Activated CD4-positive, alpha-beta T cell treated with anti-CD3 and anti-CD28 coated beads for 1 hour (primary cell): Measurements from ENCODE around the gene AADACL4.

Experiments
- DNase-seq: peaks from one replicate; pipeline ENCODE4 v3.0.0-alpha.2; 2020

AADACL4 gene

DNA sequence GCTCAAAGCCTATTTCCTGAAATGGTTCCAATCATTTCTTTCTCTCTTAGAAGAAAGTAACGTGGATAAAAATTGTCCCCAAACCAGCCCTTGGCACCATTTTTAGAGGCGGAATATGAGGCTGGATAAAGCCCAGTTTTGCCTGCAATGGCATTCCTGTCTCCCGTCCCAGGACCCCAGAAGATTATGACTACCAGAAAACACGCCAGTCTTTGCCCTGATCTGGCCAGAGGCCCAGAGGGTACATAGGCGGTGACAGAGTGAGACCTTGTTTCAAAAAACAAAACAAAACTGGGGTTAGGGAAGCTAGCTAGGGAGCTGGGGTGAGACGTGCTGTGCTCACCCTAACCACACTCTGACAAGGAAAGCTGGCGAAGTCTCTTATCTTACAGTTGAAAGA, at the start of gene AADACL4:
TSS of gene AADACL4 (plus strand) at position 301 of the 400 bp plus-strand sequence. CDS start 462 bp downstream, outside the sequence.
- DNase-seq = no peak

DNA sequence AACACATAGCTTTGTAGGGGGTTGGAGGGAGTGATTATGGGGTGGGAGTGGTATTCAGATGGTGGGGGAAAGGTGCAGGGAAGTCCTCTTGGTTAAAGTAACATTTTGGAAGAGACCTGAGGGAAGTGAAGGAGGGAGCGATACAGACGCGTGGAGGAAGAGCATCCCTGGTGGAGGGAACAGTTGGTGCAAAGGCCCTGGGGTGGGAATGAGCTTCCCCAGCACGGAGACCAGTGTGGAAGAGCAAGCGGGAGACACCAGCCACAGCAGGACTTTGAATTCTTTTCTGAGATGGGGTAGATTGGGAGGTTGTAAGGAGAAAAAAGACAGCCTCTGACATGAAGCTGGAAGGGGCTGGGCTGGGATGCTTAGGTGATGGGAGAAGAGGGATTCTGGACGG, 49.4 kb upstream of the AADACL4 start:
- no peak for DNase-seq

DNA sequence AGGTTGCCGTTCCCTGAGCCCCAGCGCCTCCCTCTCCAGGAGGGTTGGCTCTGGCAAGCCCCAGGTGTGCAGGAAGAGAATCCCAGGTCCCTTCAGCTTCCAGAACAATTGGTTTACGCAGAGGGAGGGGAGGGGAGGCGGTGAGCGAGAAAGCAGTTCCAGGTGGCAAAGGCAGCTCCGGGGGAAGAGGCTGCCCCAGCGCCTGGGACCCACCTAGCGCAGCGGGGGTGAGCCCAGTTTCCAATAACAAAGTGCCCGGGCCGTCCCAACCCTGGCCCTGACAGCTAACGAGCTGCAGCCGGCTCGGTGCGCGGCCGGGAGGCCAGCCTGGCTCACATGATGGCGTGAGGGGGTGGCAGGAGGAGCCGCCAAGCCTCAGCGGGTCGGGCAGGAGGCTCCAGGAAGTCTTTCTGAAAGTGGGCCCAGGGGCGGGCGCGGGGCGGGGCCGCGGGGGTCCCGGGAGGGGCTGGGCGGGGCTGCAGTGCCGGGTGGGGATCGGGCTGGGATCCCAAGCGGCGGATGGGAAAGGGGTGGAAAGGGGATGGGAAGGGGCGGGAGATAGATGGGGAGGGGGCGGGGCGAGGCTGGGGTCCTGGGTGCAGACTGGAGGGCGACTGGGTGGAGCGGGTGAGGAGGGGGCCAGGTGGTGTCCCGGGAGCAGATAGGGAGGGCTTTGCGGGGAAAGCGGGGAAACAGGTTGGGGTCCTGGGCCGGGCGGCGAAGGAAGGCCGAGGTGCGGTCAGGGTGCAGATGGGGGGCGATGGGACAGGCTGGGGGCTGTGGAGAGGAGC, 48.7 kb upstream of the AADACL4 start:
- DNase-seq = no peak

DNA sequence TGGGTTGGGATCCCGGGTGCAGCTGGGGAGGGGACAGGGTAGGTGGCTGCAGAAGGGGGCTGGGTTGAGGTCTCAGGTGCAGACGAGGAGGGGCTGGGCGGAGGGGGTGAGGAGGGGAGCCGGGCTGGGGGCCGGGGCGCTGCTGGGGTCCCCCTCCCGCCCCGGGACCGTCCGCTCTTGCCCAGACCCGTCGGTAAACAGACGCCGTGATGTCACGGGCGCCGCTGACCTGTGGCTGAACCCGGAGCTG, 48.2 kb upstream of the AADACL4 start:
- DNase-seq = no peak

DNA sequence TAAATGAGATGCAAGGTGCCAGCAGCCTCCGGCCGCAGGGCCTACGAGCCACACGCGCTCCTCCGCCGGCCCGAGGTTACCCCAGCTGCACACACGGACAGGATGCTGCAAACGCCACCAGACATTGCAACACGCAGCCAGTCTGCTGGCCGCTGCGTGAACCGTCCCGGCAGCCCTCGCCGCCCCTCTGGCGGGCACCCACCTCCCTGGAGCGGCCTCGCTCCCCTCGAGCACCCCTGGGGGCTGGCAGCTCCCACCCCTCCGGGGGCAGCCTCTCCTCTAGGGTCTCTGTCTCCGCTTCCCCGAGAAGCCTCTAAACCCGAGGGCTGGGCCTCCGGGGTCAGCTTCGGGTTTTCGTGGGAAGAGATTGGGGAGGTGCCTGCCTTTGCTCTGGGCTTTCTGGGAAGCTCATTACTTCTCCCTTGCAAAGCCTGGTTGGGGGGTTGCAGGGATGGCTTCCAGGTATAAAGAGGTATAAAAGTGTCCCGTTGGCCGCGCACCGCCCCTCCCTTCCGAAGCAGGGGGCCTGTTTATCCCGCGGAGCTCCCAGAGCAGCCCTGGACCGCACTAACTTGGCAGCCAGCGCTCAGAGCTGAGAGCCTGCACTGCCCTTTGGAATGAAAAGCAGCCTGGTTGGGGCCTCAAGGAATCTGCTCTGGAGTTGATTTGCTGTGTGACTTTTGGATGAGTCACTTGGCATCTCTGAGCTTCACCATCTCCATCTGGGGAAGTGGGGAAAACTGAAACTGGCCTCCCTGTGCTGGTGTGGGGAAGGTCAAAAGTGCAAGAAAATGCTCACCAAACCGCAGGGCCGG, 47.7 kb upstream of the AADACL4 start:
- DNase-seq = no peak

DNA sequence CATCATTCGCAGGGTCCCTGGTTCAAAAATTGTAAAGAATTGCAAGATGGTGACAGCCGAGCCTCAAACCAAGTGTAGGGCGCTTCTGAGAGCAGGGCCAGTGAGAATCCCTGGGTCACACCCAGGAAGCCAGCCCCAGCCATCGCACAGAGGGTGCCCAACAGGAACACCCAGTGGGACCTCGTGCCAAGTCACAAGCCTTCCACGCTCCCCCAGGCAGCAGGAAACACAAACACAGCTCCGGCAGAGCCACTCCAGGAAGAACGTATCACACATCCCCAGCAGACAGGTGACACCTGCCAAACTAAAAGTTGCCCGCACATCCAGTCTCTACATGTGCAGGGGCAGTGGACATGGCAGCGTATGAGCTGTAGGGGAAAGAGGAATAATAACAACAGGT, 46.1 kb upstream of the AADACL4 start:
- DNase-seq = no peak

DNA sequence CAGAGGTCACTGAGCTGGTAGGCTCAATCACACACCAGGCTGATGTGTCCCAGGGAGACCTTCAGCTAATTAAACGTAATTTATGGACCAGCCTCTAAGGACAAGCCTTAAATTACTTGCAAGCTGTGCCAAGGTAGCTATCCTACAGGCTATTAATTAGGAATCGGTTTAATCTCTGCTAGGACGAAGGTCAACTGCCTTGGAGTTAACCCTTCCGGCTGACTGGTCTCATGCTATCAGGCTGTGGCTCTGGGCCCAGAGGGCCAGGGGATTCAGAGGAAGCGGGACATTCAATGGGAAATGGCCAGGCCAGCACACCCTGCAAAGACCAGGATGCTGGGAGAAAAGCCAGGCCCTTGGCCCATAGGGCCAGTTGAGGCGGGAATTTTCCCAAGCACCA, 44.9 kb upstream of the AADACL4 start:
- no peak for DNase-seq

DNA sequence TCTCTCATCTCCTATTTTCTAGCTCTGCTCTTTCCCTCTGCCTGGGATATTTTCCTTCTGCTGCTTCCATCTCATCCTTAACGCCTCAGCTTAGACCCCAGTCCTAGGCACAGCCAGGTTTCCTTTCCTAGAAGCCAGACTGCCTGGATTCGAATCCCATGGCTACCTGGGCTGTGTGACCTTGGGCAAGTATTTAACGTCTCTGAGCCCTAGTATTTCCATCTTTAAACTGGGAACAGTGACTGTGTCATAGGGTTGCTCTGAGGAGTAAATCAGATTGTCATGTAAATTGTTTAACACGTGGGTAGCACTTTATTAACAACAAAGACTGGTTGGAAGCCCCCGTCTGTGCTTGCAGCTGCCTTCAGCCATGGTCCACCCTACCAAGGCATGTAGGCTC, 44.2 kb upstream of the AADACL4 start:
- no peak for DNase-seq

DNA sequence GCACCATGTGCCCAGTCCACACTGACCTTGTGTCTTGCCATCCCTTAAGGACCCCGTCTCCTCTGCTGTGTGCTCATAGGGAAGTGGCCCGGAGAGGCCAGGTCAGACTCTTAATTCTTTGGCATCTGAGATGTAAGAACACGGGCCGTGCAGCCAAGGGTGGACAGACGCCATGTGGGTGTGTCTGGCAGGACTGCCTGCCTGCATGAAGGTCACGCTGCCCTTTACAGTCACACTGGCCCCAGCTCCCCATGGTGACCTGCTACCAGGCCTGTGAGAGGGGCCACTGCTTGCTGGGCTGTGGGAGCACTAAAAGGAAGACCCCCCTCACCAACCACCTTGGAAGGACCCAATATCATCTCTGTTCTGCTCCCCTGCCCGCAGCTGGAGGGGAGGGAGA, 43.5 kb upstream of the AADACL4 start:
- DNase-seq = no peak

DNA sequence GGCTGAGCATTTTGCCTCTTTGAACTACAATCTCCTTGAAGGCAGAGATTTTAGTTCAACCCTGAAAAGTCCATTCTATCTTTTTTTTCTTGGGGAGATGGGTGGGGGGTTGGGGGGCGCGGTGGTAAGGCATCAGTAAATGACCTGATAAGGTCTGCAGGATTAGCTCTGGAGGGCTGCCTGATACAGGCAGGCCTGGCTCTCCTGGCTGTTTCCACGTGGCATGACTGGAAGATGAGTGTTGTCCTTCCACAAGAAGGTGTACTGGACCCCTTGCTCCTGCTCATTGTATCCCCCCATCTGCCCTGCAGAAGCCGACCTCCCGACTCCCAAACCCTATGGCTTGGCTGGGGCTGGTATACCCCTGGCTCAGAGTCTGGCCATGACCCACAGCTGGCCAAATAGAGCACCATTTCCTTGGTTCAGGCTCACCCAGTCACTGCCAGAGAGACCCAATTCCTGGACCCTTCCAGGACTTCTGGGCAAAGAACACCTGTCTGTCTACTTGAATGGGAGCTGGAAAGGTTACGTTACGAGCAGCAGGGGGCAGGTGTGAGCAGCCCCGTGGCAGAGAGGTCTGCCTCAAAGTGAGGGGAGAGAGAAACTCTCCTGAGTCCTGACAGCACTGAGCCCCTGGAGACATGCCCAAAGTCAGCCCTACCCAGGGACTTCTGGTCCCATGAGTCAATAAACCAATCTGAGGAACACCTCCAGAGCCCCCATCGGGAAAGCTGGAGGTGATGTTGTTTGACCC, 42.8 kb upstream of the AADACL4 start:
- DNase-seq = peak; percentile 42

DNA sequence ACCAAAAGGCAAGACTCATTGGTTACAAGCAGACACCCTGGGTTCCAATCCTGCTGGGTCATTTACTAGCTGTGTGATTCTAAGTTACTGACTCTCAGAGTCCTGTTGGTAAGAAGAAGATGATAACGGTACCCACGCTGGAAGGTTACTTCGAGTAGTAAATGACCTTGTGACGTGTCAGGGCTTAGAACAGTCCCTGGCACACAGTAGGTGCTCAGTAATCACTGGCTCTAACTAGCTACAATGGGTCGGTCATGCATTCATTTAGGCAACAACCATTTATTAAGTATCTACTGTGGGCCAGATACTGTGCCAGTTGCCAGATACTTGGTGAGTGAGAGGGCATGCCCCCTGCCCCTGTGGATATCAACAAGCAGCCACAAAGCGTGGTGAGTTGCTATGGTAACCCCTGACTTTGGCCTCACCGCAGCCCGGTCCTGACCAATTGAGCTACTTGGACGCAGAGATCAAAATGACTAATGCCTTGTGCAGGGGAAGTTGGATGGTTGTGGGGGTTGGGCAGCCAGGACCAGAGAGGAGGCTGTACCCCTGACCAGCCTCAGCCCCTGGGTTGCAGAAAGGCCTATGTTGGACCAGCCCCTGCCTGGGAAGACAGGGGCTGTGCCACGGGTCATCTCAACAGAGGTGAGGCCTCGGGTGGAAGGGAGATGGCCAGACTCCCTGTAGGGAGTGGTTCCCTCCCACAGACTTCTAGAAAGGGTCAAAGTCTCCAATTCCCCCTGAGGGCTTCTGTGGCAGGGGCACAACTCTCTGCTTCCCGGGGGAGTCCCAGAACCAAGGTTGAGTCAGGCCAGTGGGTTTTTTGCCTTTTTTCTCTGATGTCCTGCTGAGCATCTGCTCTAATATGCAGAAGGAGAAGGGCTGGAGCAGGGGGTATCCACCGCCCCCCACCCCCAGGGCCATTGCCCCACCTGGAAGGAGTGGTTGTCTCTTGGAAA, 41.9 kb upstream of the AADACL4 start:
- no peak for DNase-seq

DNA sequence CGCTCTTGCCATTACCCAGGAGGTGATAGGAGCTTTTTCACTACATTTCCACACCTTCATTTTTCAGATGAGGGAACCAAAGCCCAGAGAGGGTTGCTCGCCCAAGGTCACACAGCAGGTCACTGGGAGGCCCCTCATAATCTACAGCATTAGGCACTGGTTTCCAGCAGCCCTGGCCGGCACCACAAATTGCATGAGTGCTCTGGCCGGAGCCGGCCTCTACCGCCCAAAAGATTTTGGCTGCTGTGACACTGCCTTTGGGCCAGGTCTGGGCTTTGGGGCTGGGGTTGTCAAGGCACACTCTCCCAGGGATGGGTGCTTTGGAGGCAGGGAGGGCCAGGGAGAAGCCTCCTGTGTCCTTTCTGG, 41.2 kb upstream of the AADACL4 start:
- no peak for DNase-seq

DNA sequence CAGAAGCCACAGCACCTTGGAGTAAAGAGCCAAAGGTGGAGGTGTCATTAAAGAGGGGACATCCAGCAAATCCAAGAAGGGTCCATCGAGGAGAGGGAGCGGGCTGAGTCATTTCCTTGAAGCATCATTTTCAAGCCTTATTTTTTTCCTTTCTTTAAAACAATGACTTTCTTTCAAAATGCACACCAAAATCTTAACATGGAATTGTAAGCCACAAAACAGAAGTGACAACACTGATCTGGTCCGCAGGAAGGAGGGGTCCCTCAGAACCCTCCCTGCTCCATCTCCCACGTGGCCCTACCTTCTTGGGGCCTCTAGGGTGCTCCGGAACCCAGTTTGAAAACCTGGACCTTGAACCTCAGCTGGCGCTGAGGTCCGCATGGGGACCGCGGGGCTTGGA, 40.7 kb upstream of the AADACL4 start:
- DNase-seq = no peak

DNA sequence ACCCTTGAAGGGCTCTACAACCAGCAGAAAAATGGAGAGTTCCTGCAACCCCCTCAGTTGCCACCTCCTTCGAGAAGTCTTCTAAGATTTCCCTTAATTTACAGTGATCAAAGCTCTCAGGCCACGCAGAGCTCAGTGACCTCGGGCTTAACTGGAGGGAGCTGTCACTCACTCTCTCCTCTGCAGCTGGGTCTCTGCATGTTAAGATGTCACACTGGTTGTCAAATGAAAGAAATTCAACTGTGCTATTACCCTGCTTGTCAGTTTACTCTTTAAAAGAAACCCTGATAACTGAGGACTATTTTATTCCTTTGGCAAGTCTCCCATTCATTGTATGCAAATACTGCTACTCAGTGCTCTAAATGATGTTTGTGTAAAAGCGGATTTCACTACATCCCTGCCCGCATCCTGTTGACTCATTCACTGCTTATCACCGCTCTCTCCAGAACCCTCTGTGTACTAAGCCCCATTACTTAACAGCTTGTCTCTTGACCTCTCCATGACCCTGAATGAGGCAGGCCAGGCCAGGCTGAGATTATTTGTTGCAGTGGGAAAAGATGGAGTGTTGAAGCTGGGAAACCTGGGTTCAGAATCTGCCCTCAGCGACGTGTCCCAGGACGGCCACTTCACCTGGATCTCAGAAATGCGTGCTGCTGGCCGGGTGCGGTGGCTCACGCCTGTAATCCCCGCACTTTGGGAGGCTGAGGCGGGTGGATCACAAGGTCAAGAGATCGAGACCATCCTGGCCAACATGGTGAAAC, 39.6 kb upstream of the AADACL4 start:
- DNase-seq = peak; percentile 47

DNA sequence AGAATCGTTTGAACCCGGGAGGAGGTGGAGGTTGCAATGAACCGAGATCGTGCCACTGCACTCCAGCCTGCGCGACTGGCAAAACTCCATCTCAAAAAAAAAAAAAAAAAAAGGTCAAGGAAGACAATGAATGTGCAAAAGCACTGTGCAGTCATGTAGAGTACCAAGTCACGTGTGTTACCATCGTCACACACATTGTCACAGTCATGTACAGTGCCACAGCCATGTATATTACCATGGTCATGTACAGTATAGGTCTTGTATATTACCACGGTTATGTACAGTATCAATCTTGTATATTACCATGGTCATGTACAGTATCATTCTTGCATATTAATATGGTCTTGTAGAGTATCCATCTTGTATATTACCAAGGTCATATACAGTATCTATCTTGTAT, 38.9 kb upstream of the AADACL4 start:
- DNase-seq = no peak

DNA sequence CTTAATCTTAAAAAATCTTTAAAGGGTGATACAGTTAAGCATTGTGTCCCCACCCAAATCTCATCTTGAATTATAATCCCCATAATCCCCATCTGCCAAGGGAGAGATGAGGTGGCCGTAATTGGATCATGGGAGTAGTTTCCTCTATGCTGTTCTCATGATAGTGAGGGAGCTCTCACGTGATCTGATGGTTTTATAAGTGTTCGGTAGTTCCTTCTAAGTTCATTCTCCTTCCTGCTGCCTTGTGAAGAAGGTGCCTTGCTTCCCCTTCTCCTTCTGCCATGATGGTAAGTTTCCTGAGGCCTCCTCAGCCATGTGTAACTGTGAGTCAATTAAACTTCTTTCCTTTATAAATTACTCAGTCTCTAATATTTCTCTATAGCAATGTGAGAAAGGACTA, 36.6 kb upstream of the AADACL4 start:
- DNase-seq = no peak

DNA sequence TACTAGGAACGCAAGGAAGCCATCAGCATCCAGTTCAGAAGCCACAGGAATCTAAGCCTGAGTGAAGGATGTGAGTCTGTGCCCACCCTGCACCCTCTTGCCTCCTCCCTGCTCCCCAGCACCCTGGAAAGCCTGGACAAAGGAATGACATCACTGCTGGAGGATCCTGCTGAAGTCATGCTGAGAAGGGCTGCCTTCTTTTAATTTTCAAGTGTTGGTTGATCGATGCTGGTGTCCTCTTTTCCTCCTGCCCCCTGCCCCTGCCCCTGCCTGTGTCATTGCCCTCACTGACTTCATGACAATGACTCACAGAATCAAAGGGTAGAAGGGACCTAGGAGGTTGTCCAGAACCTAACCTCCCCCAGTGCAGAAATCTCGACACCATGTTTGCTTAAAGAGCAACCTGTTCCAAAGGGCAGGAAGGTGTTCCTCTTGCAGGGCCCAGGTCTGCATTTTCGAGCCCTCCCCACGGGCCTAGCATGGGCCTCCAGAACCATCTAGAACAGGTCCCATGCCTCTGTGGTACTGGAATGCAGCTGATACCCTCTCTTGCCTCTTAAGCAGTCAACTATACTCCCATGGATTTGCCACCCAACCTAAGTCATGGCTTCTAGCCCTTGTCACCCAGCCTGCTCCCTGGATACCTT, 35.5 kb upstream of the AADACL4 start:
- no peak for DNase-seq

DNA sequence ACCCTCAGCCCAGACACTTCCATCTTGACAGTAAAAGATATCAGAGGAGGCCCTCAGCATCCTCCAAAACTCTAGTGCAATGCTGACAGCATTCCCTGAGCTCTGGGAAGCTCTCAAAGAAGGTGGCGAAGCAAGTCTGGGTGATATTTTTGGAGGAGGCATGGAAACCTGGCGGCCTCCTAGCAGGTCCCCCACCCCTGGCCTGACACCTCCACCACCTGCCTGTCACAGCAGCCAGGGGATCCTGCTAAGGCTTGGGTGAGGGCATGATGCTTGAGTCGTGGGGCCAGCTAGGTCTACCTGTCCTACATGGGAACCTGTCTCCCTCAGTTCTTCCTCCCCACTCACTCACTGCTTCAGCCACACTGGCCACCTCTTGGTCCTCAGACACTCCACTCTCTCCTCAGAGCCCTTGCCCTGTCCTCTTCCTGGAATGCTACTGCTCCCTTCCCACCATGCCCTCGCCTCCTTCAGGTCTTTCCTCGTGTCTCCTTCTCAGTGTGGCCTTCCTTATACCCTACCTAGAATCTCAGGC, 34.3 kb upstream of the AADACL4 start:
- DNase-seq = no peak

DNA sequence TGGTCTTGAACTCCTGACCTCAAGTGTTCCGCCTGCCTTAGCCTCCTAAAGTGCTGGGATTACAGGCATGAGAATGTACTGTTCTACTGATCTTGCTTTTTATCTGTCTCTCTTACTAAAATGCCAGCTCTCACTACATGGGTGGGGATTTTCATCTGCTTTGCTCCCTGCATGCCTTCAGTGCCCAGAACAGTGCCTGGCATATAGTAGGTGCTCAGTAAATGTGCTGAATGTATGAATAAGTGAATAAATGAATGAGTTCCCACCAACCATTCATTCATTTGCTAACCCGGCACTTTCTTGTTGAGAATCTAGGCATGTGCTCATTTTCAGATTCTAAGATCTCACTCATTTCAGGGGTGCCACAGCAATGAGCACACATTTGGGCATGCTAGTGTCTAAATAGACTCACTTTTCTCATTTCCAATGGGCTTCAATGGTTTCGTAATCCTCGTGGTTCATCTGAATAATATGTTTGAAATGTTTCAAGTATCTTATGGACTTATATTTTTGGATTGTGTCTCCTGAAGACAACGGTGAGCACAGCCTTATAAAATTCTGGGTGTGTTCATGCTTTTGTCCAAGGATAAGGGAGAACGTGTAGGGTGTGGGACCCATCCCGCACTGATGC, 33.5 kb upstream of the AADACL4 start:
- DNase-seq = no peak

DNA sequence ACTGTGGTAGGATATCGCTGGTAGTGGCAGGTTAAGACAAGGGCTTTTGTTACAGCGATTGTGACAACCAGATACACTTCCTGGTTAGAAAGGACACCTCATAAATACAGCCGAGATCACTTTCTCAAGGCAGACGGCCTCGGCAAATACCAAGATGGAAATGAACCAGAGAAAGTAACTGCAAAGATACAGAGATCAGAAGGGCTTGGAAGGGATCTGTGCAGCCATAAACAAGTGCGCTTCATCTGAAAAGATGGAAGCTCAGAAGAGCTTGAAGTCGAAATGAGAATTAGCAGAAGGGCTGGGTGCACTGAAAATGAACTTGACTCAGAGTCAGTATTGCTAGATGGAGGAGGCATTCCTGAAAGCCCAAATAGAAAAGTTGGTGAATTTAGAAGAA, 32.9 kb upstream of the AADACL4 start:
- DNase-seq = no peak

DNA sequence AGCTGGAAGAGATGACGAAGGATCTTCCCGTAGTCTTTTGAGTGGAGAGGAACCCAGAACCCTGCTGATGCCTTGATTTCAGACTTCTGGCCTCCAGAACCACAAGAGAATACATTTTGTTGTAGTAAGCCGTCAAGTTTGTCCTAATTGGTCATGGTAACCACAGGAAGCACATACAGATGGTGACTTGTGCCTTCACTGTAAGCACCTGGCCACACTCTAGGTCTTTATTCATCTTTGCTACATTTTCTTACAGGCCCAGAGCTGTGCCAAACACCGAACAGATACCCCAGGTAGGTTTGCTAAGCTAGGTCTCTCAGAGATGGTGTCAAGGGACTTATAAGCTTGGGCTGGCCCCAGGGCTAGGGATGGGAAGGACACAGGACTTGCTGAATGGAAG, 30.7 kb upstream of the AADACL4 start:
- DNase-seq = no peak
